SK-N-SH (cell line): ENCODE results near the gene FIGN. TPM values are rescaled to one million over a fixed set of nuclear protein-coding genes. Genes with fewer than 3 reads are reported as not detected.

Experiments used
- CTCF ChIA-PET: fragments of 300-600, 350-600 bp; formaldehyde crosslinking; extraction: SDS; loops from one replicate; lab custom pipeline; 2021; lab: Yijun Ruan, JAX
- POLR2A ChIA-PET: fragments of 350-600 bp; sonication (Branson Sonifier 250); formaldehyde crosslinking; extraction: SDS; loops from one replicate; lab custom pipeline; 2020; ENCODE audit warnings: antibody characterized with exemption, inconsistent platforms; lab: Yijun Ruan, JAX
- DNase-seq: peaks from one replicate; pipeline ENCODE4 v3.0.0; 2012
- H2AFZ ChIP-seq: fragments of 200-600 bp; sonication (generic); 2 replicates; pipeline ENCODE4 v1.8.1; 2016; ENCODE audit warnings: antibody characterized with exemption, mild to moderate bottlenecking, low read depth
- H3F3A ChIP-seq: fragments of 200-600 bp; sonication (generic); replicated peaks from 2 replicates; pipeline ENCODE3; 2016; ENCODE audit warnings: antibody characterized with exemption, mild to moderate bottlenecking; ENCODE audit not compliant: insufficient read depth
- H3K27ac ChIP-seq, 2 experiments: fragments of 200-500 bp in 1 of 2; fragments of 200-600 bp in 1 of 2; sonication (Bioruptor generic) in 1 of 2; sonication (generic), shearing (Covaris generic) in 1 of 2; 2 replicates each; pipeline versions ENCODE4 v1.5.1 to v1.6.1; 2014 to 2016; ENCODE audit warnings: low read depth in 2 of 2, inconsistent platforms in 1 of 2, low read length in 1 of 2, mild to moderate bottlenecking in 1 of 2, mixed read lengths in 1 of 2
- H3K27me3 ChIP-seq: fragments of 200-600 bp; sonication (generic), shearing (Covaris generic); 2 replicates; pipeline ENCODE4 v1.6.1; 2016; ENCODE audit warnings: mixed run types; ENCODE audit not compliant: insufficient read depth
- H3K36me3 ChIP-seq, 2 experiments: fragments of 200-500 bp in 1 of 2; fragments of 200-600 bp in 1 of 2; sonication (Bioruptor generic) in 1 of 2; sonication (generic) in 1 of 2; replicated peaks in 1 of 2; 2 replicates each; pipeline versions ENCODE3 to v1.5.1; 2014 to 2016; ENCODE audit warnings: low read length in 1 of 2, mild to moderate bottlenecking in 1 of 2; ENCODE audit not compliant: insufficient read depth in 2 of 2, control insufficient read depth in 1 of 2
- H3K4me1 ChIP-seq, 2 experiments: fragments of 200-500 bp in 1 of 2; fragments of 200-600 bp in 1 of 2; sonication (Bioruptor generic) in 1 of 2; sonication (generic), shearing (Covaris generic) in 1 of 2; 2 replicates each; pipeline versions ENCODE4 v1.5.1 to v1.6.1; 2014 to 2016; ENCODE audit warnings: low read depth in 1 of 2, low read length in 1 of 2, mixed run types in 1 of 2; ENCODE audit not compliant: insufficient read depth in 2 of 2, control insufficient read depth in 1 of 2
- H3K4me2 ChIP-seq: fragments of 200-600 bp; sonication (generic), shearing (Covaris generic); 2 replicates; pipeline ENCODE4 v1.6.1; 2017; ENCODE audit warnings: mixed run types
- H3K4me3 ChIP-seq, 2 experiments: fragments of 200-500 bp in 1 of 2; fragments of 200-600 bp in 1 of 2; sonication (Bioruptor generic) in 1 of 2; sonication (generic), shearing (Covaris generic) in 1 of 2; 2 replicates each; pipeline versions ENCODE4 v1.5.1 to v1.8.1; 2014 to 2016; ENCODE audit warnings: low read depth in 2 of 2, inconsistent platforms in 1 of 2, low read length in 1 of 2, mild to moderate bottlenecking in 1 of 2, mixed read lengths in 1 of 2, moderate library complexity in 1 of 2
- H3K79me2 ChIP-seq: fragments of 200-600 bp; sonication (generic); 2 replicates; pipeline ENCODE4 v1.8.1; 2017; ENCODE audit warnings: mild to moderate bottlenecking; ENCODE audit not compliant: insufficient read depth
- H3K9ac ChIP-seq: fragments of 200-600 bp; sonication (generic); 2 replicates; pipeline ENCODE4 v1.6.1; 2017; ENCODE audit warnings: mixed run types
- H3K9me2 ChIP-seq: fragments of 200-600 bp; sonication (generic); 2 replicates; pipeline ENCODE4 v1.6.1; 2017; ENCODE audit warnings: mixed run types
- H3K9me3 ChIP-seq: fragments of 200-600 bp; sonication (generic); 2 replicates; pipeline ENCODE4 v1.6.1; 2017; ENCODE audit warnings: mixed run types, mild to moderate bottlenecking, moderate library complexity
- H4K20me1 ChIP-seq: fragments of 200-600 bp; sonication (generic); 2 replicates; pipeline ENCODE4 v1.6.1; 2017; ENCODE audit warnings: mild to moderate bottlenecking, mixed run types; ENCODE audit not compliant: insufficient read depth
- CTCF ChIP-seq: fragments of 200-600 bp; sonication (generic); IDR thresholded peaks from 2 replicates; pipeline ENCODE4 v1.6.1; 2017; ENCODE audit warnings: antibody characterized with exemption, mild to moderate bottlenecking, moderate library complexity
- EP300 ChIP-seq, 2 experiments: IDR thresholded peaks; 2 replicates each; pipeline versions ENCODE4 v1.4.0 to v1.6.1; 2012; ENCODE audit warnings: borderline replicate concordance in 1 of 2, low read depth in 1 of 2, low read length in 1 of 2
- EZH2phosphoT487 ChIP-seq: fragments of 200-600 bp; sonication (generic); IDR thresholded peaks from 2 replicates; pipeline ENCODE4 v1.6.1; 2017; ENCODE audit warnings: low read depth, mixed run types, mild to moderate bottlenecking, antibody characterized with exemption, moderate library complexity, borderline replicate concordance
- FOSL2 ChIP-seq: IDR thresholded peaks from 2 replicates; pipeline ENCODE4 v1.4.0; 2012; ENCODE audit warnings: low read depth, mild to moderate bottlenecking, moderate library complexity, borderline replicate concordance
- FOXM1 ChIP-seq: IDR thresholded peaks from 2 replicates; pipeline ENCODE4 v1.4.0; 2012; ENCODE audit warnings: low read depth, mild to moderate bottlenecking
- GABPA ChIP-seq: IDR thresholded peaks from 2 replicates; pipeline ENCODE4 v1.4.0; 2012; ENCODE audit warnings: low read depth, mild to moderate bottlenecking
- IRF3 ChIP-seq: fragments of 150-350 bp; IDR thresholded peaks from 2 replicates; pipeline ENCODE4 v1.6.1; 2016; ENCODE audit warnings: mild to moderate bottlenecking, low read depth, low read length
- JUND ChIP-seq: IDR thresholded peaks from 2 replicates; pipeline ENCODE4 v1.4.0; 2012
- MAX ChIP-seq: IDR thresholded peaks from 2 replicates; pipeline ENCODE4 v1.4.0; 2012; ENCODE audit warnings: low read depth
- MEF2A ChIP-seq: IDR thresholded peaks from 2 replicates; pipeline ENCODE4 v1.4.0; 2012; ENCODE audit warnings: low read depth, borderline replicate concordance
- NFIC ChIP-seq: IDR thresholded peaks from 2 replicates; pipeline ENCODE4 v1.4.0; 2012; ENCODE audit warnings: borderline replicate concordance
- NRF1 ChIP-seq: IDR thresholded peaks from 2 replicates; pipeline ENCODE4 v1.6.1; 2012; ENCODE audit warnings: low read depth, mild to moderate bottlenecking, low read length
- POLR2AphosphoS5 ChIP-seq: IDR thresholded peaks from 2 replicates; pipeline ENCODE4 v1.6.1; 2012; ENCODE audit warnings: low read depth, low read length
- RAD21 ChIP-seq: IDR thresholded peaks from 2 replicates; pipeline ENCODE4 v1.6.1; 2012; ENCODE audit warnings: mild to moderate bottlenecking, low read length
- RCOR1 ChIP-seq: fragments of 150-350 bp; IDR thresholded peaks from 2 replicates; pipeline ENCODE4 v1.6.1; 2017; ENCODE audit warnings: antibody characterized with exemption, low read length
- RXRA ChIP-seq: IDR thresholded peaks from 2 replicates; pipeline ENCODE4 v1.4.0; 2012; ENCODE audit warnings: low read depth, mild to moderate bottlenecking, borderline replicate concordance
- SIN3A ChIP-seq: IDR thresholded peaks from 2 replicates; pipeline ENCODE4 v1.6.1; 2012; ENCODE audit warnings: low read depth, mild to moderate bottlenecking, low read length, moderate library complexity, borderline replicate concordance
- SMC3 ChIP-seq: IDR thresholded peaks from 2 replicates; pipeline ENCODE4 v1.6.1; 2012; ENCODE audit warnings: low read depth, low read length, improper control_type of control experiment
- TEAD4 ChIP-seq: IDR thresholded peaks from 2 replicates; pipeline ENCODE4 v1.4.0; 2012; ENCODE audit warnings: mild to moderate bottlenecking, borderline replicate concordance; ENCODE audit not compliant: insufficient read depth
- USF1 ChIP-seq: IDR thresholded peaks from 2 replicates; pipeline ENCODE4 v1.4.0; 2012; ENCODE audit warnings: low read depth, borderline replicate concordance
- YY1 ChIP-seq: IDR thresholded peaks from 2 replicates; pipeline ENCODE4 v1.4.0; 2012; ENCODE audit warnings: low read depth, mild to moderate bottlenecking
- ZBTB33 ChIP-seq: IDR thresholded peaks from 2 replicates; pipeline ENCODE4 v1.4.0; 2012; ENCODE audit warnings: low read depth, borderline replicate concordance
- WGBS: methylation state at CpG from one replicate; pipeline ENCODE4 v1.1.6; 2017; ENCODE audit warnings: low lambda C conversion rate; 5-methylcytosine and 5-hydroxymethylcytosine counted together
- polyA plus RNA-seq, 3 experiments: library from polyadenylated mRNA; depleted of rRNA; stranded (reverse); fragments of >200 nt; gene quantifications; 2 replicates each; pipeline ENCODE4 v1.2.3, GENCODE V29; 2012

The FIGN gene
- polyA plus RNA-seq, 1 of the 3 experiments (the other 2 are of a cell fraction): 0.74 TPM

GRCh38 chr2:163723348-163723747, 12.5 kb downstream of the FIGN start:
- Histone ChIP-seq H3K9ac (no peak overlapping the region), H3K27ac (no peak overlapping the region), H3K4me2 (no peak overlapping the region), H3F3A (no peaks in the 10 kb centered on the region), H3K4me3 (no peak overlapping the region), H2AFZ (no peak overlapping the region), H3K36me3 (no peaks in the 10 kb centered on the region), H3K79me2 (no peaks in the 10 kb centered on the region), H3K27me3 (no peaks in the 10 kb centered on the region), H3K4me1 (peaks cover 0 to 2% of the 10 kb centered on the region in 2 experiments; a peak in 2 of 4 replicates), H4K20me1 (no peaks in the 10 kb centered on the region), H3K9me2 (no peaks in the 10 kb centered on the region), H3K9me3 (no peaks in the 10 kb centered on the region)
- TF ChIP-seq MEF2A: no peak
- no peak for TF ChIP-seq FOXM1
- no peak for TF ChIP-seq NRF1
- TF ChIP-seq RXRA: no peak
- no peak for TF ChIP-seq EZH2phosphoT487
- no peak for TF ChIP-seq EP300 (IDR thresholded peaks at IDR 0.05; ENCODE audit: borderline replicate concordance in 1 of 2, low read depth in 1 of 2, low read length in 1 of 2)
- no peak for TF ChIP-seq FOSL2
- no peak for TF ChIP-seq JUND
- no peak for TF ChIP-seq RCOR1
- no peak for TF ChIP-seq GABPA
- no peak for TF ChIP-seq MAX
- TF ChIP-seq NFIC: no peak
- TF ChIP-seq YY1: no peak
- no peak for TF ChIP-seq SIN3A
- no peak for TF ChIP-seq TEAD4
- no peak for TF ChIP-seq IRF3
- TF ChIP-seq USF1: no peak
- TF ChIP-seq POLR2AphosphoS5: no peak
- 100% methylated on average over 3 of the region's 3 CpGs for WGBS
- DNase-seq: no peak
- ChIA-PET POLR2A (interaction anchor here (0.6 kb wide), 1 partner anchor 10 kb away, joined by 3 read pairs; no protein-coding TSS in a partner anchor), CTCF (no interaction called here)

DNA sequence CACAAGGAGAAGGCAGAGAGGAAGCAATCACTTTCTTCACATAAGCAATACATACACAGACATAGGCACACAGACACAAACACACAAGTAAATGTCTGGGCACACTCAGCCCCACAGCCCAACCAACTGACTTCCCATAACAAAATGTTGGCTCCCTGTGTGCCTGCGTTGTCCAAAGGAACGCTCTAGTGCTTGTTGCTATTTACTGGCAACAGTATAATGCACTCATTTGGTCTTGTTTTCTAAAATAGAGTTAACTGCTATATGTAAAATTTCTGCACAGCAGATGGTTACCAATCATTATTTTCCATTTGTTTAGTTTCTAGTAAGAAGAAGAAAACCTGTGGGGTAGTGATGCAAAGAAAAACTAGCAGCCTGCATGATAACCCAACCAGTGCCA, 16.5 kb downstream of the FIGN start:
- ChIA-PET CTCF (no interaction called here), POLR2A (no interaction called here)
- no peaks in the 10 kb centered on the region for H3K9me3 ChIP-seq
- H3F3A ChIP-seq: no peaks in the 10 kb centered on the region
- no peaks in the 10 kb centered on the region for H3K36me3 ChIP-seq
- no peak overlapping the region for H2AFZ ChIP-seq
- H3K27me3 ChIP-seq: no peaks in the 10 kb centered on the region
- no peak overlapping the region for H3K9ac ChIP-seq
- no peak overlapping the region for H3K4me2 ChIP-seq
- H3K4me1 ChIP-seq: peaks cover 0 to 15% of the 10 kb centered on the region in 2 experiments; a peak in 2 of 4 replicates
- no peak overlapping the region; a peak in 1 of 4 replicates for H3K27ac ChIP-seq
- no peak for DNase-seq
- H3K4me3 ChIP-seq: no peak overlapping the region
- WGBS: 100% methylated on average over 2 of the region's 2 CpGs
- H4K20me1 ChIP-seq: no peaks in the 10 kb centered on the region
- H3K9me2 ChIP-seq: no peaks in the 10 kb centered on the region
- no peaks in the 10 kb centered on the region for H3K79me2 ChIP-seq
- no peak for TF ChIP-seq RAD21
- TF ChIP-seq SMC3: no peak
- no peak for TF ChIP-seq ZBTB33
- TF ChIP-seq EP300 (IDR thresholded peaks at IDR 0.05; ENCODE audit: borderline replicate concordance in 1 of 2, low read depth in 1 of 2, low read length in 1 of 2): no peak
- TF ChIP-seq NRF1: no peak
- TF ChIP-seq MEF2A: no peak
- TF ChIP-seq FOSL2: no peak
- TF ChIP-seq CTCF: no peak
- no peak for TF ChIP-seq USF1
